Vagina (tissue), 2 donors: ENCODE measurements around the gene VTCN1. TPM values are rescaled to one million over a fixed set of nuclear protein-coding genes. Genes with fewer than 3 reads are reported as not detected.

ENCODE experiments used
- DNase-seq, 2 donors: peaks; one replicate each; pipeline ENCODE4 v3.0.0-alpha.2; 2017; ENCODE audit errors: extremely low spot score in 2 of 2
- H3K27ac ChIP-seq: fragments of 200-600 bp; sonication (generic); one replicate; pipeline ENCODE4 v1.5.1; 2019
- H3K27me3 ChIP-seq: fragments of 200-600 bp; sonication (generic); one replicate; pipeline ENCODE4 v1.5.1; 2019
- H3K36me3 ChIP-seq, 2 donors: fragments of 200-600 bp; sonication (generic); one replicate each; pipeline ENCODE4 v1.5.1; 2017 to 2019
- H3K4me1 ChIP-seq: fragments of 200-600 bp; sonication (generic); one replicate; pipeline ENCODE4 v1.5.1; 2019
- H3K4me3 ChIP-seq, 2 donors: fragments of 200-600 bp; sonication (generic); 1 replicate in 1 of 2; 2 replicates in 1 of 2; pipeline ENCODE4 v1.5.1; 2016 to 2019
- H3K9me3 ChIP-seq: fragments of 200-600 bp; sonication (generic); one replicate; pipeline ENCODE4 v1.5.1; 2019
- POLR2A ChIP-seq, 2 donors: fragments of 450-650 bp; IDR thresholded peaks; one replicate each; pipeline ENCODE4 v1.6.1; 2017; ENCODE audit warnings: antibody characterized with exemption in 2 of 2, mild to moderate bottlenecking in 2 of 2, moderate library complexity in 2 of 2
- POLR2AphosphoS5 ChIP-seq, 2 donors: sonication (generic); formaldehyde crosslinking; IDR thresholded peaks; one replicate each; pipeline ENCODE4 v1.9.0; 2017; ENCODE audit warnings: antibody characterized with exemption in 2 of 2, mild to moderate bottlenecking in 2 of 2, low read depth in 1 of 2; ENCODE audit not compliant: insufficient read depth in 1 of 2
- intact Hi-C: fragments of 100-400 bp; cut with DNase I; formaldehyde crosslinking; loops from one replicate; pipeline ENCODE4 v1.15.1; 2023
- total RNA-seq: library from RNA; depleted of rRNA; stranded (reverse); fragments of >200 nt; gene quantifications from one replicate; pipeline ENCODE4 v1.2.3, GENCODE V29; 2016
- TF ChIP-seq, protein P1 (sequence below), 3 experiments: fragments of 450-650 bp in 2 of 3; fragments of 200-600 bp in 1 of 3; sonication (generic) in 1 of 3; IDR thresholded peaks; one replicate each; pipeline ENCODE4 v1.5.1; 2017 to 2019; ENCODE audit warnings: antibody characterized with exemption in 3 of 3, mild to moderate bottlenecking in 2 of 3, moderate library complexity in 2 of 3

The VTCN1 gene
- total RNA-seq, 1 donor from 2014 or later, result not detected

DNA sequence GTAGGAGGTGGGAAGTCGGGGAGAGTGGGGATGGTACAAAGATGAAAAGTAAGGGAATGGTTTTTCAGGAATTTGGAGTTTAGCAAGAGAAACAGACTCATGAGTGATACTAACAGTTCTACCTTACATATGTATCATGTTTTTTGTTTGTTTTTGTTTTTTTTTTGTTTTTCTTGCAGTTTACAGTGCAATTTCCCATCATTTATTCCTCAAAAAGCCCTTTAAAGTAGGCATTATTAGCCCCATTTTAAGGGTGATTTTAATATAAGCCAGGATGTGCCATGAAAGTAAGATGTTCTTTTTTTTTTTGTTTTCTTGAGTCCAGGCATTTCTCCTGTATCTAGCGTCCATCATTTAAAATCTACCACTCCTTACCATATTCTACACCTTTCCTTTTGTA is 75.4 kb downstream of the VTCN1 start:
- no peaks in the 10 kb centered on the region for H3K9me3 ChIP-seq
- H3K4me3 ChIP-seq, result no peak overlapping the region
- no peaks in the 10 kb centered on the region for H3K27me3 ChIP-seq
- intact Hi-C loops, result no loop called here
- no peak for DNase-seq
- no peak overlapping the region for H3K27ac ChIP-seq
- H3K4me1 ChIP-seq, result no peaks in the 10 kb centered on the region
- H3K36me3 ChIP-seq, result no peaks in the 10 kb centered on the region
- TF ChIP-seq POLR2A (IDR thresholded peaks at IDR 0.05) (no peak), POLR2AphosphoS5 (IDR thresholded peaks at IDR 0.05; ENCODE audit: insufficient read depth in 1 of 2, low read depth in 1 of 2) (no peak)
- TF ChIP-seq, protein P1, sequence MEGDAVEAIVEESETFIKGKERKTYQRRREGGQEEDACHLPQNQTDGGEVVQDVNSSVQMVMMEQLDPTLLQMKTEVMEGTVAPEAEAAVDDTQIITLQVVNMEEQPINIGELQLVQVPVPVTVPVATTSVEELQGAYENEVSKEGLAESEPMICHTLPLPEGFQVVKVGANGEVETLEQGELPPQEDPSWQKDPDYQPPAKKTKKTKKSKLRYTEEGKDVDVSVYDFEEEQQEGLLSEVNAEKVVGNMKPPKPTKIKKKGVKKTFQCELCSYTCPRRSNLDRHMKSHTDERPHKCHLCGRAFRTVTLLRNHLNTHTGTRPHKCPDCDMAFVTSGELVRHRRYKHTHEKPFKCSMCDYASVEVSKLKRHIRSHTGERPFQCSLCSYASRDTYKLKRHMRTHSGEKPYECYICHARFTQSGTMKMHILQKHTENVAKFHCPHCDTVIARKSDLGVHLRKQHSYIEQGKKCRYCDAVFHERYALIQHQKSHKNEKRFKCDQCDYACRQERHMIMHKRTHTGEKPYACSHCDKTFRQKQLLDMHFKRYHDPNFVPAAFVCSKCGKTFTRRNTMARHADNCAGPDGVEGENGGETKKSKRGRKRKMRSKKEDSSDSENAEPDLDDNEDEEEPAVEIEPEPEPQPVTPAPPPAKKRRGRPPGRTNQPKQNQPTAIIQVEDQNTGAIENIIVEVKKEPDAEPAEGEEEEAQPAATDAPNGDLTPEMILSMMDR (IDR thresholded peaks at IDR 0.05), result no peak

DNA sequence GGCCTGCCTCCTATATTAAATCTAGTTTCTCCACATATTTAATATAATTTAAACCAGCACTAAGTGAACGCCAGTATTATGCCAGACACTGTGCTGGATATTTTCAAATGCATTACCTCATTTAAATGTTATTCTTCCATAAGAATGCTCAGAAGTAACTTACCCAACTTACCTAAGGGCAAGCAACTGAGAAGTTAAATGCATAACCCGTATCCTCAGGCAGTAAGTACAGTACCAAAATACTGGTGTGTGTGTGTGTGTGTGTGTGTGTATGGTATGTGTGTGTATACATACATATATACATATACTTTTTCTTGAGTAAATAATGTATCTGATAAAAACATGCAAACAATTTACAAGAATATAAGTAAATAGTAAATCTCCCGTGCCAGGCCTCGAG is 80.2 kb downstream of the VTCN1 start:
- intact Hi-C loops, result no loop called here
- H3K27me3 ChIP-seq, result no peaks in the 10 kb centered on the region

DNA sequence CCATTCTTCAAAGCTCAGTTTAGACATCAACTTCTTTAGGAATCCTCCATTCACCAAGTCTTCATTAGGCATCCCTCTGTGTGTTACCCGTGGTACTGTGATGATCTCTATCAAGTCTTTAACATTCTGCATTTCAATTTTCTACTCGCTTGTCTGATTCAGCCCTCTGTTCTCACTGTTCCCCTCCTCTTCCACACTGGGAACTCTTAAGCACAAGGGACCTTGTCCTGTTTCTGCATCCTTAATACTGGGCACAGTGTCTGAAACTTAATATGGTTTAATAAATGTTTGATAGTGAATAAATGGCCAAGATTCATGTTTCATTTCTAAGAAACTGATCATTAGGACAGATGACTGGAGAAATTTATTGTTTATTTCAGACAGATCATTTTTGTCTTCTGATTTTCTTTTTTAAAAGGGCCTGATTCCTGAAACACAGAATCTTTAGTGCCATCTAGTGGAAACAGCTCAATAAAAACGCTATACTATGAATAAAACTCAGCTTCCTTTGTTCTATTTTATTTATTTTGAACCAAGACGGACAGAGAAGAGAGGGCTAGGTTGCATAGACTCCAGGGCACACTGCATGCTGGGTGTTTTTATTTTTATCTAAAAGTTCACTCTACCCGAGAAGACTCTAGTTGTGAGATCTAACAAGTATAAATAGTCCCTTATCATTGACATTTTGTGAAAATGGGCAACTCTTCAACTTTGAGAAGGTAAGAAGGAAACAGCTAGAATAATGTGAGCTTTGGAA is 82.2 kb downstream of the VTCN1 start:
- Histone ChIP-seq H3K4me3 (no peak overlapping the region), H3K27me3 (no peaks in the 10 kb centered on the region), H3K27ac (no peak overlapping the region), H3K4me1 (no peaks in the 10 kb centered on the region), H3K9me3 (no peaks in the 10 kb centered on the region), H3K36me3 (no peaks in the 10 kb centered on the region)
- TF ChIP-seq, protein P1 (IDR thresholded peaks at IDR 0.05), result peak; percentile 42 to 59 (median 56)
- TF ChIP-seq POLR2AphosphoS5 (IDR thresholded peaks at IDR 0.05; ENCODE audit: insufficient read depth in 1 of 2, low read depth in 1 of 2), result no peak
- DNase-seq, result no peak
- intact Hi-C loops, result no loop called here

More for the DNA sequence above, 80.2 kb downstream of the VTCN1 start:
- Histone ChIP-seq H3K4me3 (no peak overlapping the region), H3K27ac (no peak overlapping the region), H3K9me3 (no peaks in the 10 kb centered on the region), H3K36me3 (no peaks in the 10 kb centered on the region), H3K4me1 (no peaks in the 10 kb centered on the region)
- no peak for DNase-seq
- TF ChIP-seq POLR2A (IDR thresholded peaks at IDR 0.05), result no peak
- no peak for TF ChIP-seq POLR2AphosphoS5 (IDR thresholded peaks at IDR 0.05; ENCODE audit: insufficient read depth in 1 of 2, low read depth in 1 of 2)
- TF ChIP-seq, protein P1 (IDR thresholded peaks at IDR 0.05), result no peak

DNA sequence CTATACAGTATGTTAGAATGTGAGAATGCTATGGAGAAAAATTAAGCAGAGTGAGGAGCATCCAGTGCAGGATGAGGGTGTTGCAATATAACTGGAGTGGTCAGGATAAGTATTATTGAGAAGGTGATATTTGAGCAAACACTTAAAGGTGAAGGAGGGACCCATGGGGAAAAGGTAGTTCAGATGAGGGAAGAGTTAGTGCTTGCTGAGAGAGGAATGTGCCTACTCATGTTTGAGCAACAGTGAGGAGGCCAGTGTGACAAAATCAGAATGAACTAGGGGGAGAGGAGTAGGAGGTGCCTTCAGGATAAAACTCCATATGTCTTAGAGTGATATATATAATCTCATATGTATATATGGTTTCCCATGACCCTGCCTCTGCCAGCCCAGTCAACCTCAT is 82.9 kb downstream of the VTCN1 start:
- DNase-seq, result no peak
- Histone ChIP-seq H3K4me1 (no peaks in the 10 kb centered on the region), H3K4me3 (no peak overlapping the region), H3K36me3 (no peaks in the 10 kb centered on the region), H3K27ac (no peak overlapping the region), H3K27me3 (no peaks in the 10 kb centered on the region), H3K9me3 (no peaks in the 10 kb centered on the region)
- intact Hi-C loops, result no loop called here
- TF ChIP-seq POLR2A (IDR thresholded peaks at IDR 0.05) (no peak), POLR2AphosphoS5 (IDR thresholded peaks at IDR 0.05; ENCODE audit: insufficient read depth in 1 of 2, low read depth in 1 of 2) (no peak)
- TF ChIP-seq, protein P1 (IDR thresholded peaks at IDR 0.05), result no peak

DNA sequence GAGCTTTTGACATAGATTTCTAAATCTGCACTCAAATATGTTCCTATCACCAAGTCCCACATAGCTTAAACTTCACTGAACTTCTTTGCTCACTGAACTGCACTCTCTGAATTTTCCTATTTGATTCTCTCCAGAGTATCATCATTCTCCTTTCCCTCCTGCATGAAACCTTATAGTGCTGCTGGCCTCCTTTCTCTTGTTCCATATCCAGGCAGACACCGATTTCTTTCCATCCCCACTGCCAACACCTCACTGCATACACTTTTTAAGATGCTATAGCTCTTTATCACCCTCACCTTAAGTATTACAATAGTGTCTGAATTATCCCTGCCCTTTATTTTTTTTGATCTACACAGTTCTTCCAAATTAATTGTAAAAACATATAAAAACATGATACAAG is 86.1 kb downstream of the VTCN1 start:
- TF ChIP-seq POLR2A (IDR thresholded peaks at IDR 0.05) (no peak), POLR2AphosphoS5 (IDR thresholded peaks at IDR 0.05; ENCODE audit: insufficient read depth in 1 of 2, low read depth in 1 of 2) (no peak)
- TF ChIP-seq, protein P1 (IDR thresholded peaks at IDR 0.05), result no peak
- H3K36me3 ChIP-seq, result no peaks in the 10 kb centered on the region
- H3K9me3 ChIP-seq, result no peaks in the 10 kb centered on the region
- intact Hi-C loops, result loop anchor here (5.0 kb wide), 2 partner anchors 57 to 158 kb away; no protein-coding TSS in a partner anchor
- H3K27me3 ChIP-seq, result no peaks in the 10 kb centered on the region
- H3K4me1 ChIP-seq, result peaks cover 13% of the 10 kb centered on the region
- no peak overlapping the region for H3K27ac ChIP-seq
- no peak for DNase-seq
- no peak overlapping the region for H3K4me3 ChIP-seq
